Adrenal gland (tissue), 5 donors: ENCODE results near the gene FNIP2.
"Not testable (repeated sequence)": the region's sequence is repeated elsewhere in the genome, so short reads cannot be mapped to it uniquely, and the experiment has no call there.

Experiments used
- POLR2A ChIP-seq, 2 donors: fragments of 450-650 bp; IDR thresholded peaks; one replicate each; pipeline ENCODE4 v1.6.1; 2017; ENCODE audit warnings: antibody characterized with exemption in 2 of 2, mild to moderate bottlenecking in 2 of 2, moderate library complexity in 1 of 2
- TF ChIP-seq, protein P1 (sequence below), 6 experiments: fragments of 450-650 bp in 4 of 6; fragments of 200-600 bp in 2 of 6; sonication (generic) in 1 of 6; IDR thresholded peaks; 1 replicate in 5 of 6; 2 replicates in 1 of 6; pipeline versions ENCODE4 v1.5.1 to v1.8.0; 2016 to 2021; ENCODE audit warnings: antibody characterized with exemption in 6 of 6, mild to moderate bottlenecking in 2 of 6, moderate library complexity in 1 of 6
- donor health status: DM: no; HTN: no; CAD: no.

DNA sequence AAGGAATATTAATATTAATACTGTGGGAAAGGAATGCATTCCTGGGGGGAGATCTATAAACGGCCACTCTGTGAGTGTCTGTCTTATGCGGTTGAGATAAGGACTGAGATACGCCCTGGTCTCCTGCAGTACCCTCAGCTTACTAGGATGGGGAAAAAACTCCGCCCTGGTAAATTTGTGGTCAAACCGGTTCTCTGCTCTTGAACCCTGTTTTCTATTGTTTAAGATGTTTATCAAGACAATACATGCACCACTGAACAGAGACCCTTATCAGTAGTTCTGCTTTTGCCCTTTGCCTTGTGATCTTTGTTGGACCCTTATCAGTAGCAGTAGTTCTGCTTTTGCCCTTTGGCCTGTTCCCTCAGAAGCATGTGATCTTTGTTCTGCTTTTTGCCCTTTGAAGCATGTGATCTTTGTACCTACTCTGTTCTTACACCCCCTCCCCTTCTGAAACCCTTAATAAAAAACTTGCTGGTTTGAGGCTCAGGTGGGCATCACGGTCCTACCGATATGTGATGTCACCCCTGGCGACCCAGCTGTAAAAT is 151.7 kb downstream of the FNIP2 start:
- TF ChIP-seq, protein P1, sequence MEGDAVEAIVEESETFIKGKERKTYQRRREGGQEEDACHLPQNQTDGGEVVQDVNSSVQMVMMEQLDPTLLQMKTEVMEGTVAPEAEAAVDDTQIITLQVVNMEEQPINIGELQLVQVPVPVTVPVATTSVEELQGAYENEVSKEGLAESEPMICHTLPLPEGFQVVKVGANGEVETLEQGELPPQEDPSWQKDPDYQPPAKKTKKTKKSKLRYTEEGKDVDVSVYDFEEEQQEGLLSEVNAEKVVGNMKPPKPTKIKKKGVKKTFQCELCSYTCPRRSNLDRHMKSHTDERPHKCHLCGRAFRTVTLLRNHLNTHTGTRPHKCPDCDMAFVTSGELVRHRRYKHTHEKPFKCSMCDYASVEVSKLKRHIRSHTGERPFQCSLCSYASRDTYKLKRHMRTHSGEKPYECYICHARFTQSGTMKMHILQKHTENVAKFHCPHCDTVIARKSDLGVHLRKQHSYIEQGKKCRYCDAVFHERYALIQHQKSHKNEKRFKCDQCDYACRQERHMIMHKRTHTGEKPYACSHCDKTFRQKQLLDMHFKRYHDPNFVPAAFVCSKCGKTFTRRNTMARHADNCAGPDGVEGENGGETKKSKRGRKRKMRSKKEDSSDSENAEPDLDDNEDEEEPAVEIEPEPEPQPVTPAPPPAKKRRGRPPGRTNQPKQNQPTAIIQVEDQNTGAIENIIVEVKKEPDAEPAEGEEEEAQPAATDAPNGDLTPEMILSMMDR (IDR thresholded peaks at IDR 0.05), result not testable (repeated sequence)
- TF ChIP-seq POLR2A (IDR thresholded peaks at IDR 0.05), result not testable (repeated sequence)
